Measurements from ENCODE around the gene AMER1.
"Not testable (repeated sequence)": the region's sequence is repeated elsewhere in the genome, so short reads cannot be mapped to it uniquely, and the experiment has no call there.

The AMER1 gene

GRCh38 chrX:64205441-64205734 is at the start of gene AMER1:
TSS of gene AMER1 (minus strand) at chrX:64205708. CDS start at chrX:64193286, 12,422 bp downstream.
- FAIRE-seq: no peak
- DNase-seq (ENCODE audit: insufficient read length, low spot score): no peak

GRCh38 chrX:64230123-64230970 is 24.8 kb upstream of the AMER1 start, which contains the start of gene ASB12:
TSS of gene ASB12 (minus strand) at chrX:64230607. CDS start at chrX:64225650, 4,957 bp downstream.
- DNase-seq (ENCODE audit: insufficient read length, low spot score) (no peak), FAIRE-seq (no peak)

GRCh38 chrX:64229154-64229553 is 23.6 kb upstream of the AMER1 start:
- FAIRE-seq: no peak
- DNase-seq (ENCODE audit: insufficient read length, low spot score): no peak

- DNase-seq (ENCODE audit: insufficient read length, low spot score) (no peak), FAIRE-seq (no peak)
Measured at GRCh38 chrX:64218023-64218422, 12.5 kb upstream of the AMER1 start.

GRCh38 chrX:64213989-64214388 is 8.5 kb upstream of the AMER1 start:
- not testable (repeated sequence) for FAIRE-seq; DNase-seq (ENCODE audit: insufficient read length, low spot score)

- DNase-seq (ENCODE audit: insufficient read length, low spot score) (no peak), FAIRE-seq (no peak)
Measured at GRCh38 chrX:64206556-64207162, 1.2 kb upstream of the AMER1 start.

- peak; percentile 61 for DNase-seq (ENCODE audit: insufficient read length, low spot score)
- peak; percentile 97 for FAIRE-seq
Measured at GRCh38 chrX:64205735-64206501, 410 bp upstream of the AMER1 start.

GRCh38 chrX:64204701-64205440 is 637 bp downstream of the AMER1 start:
- FAIRE-seq (no peak), DNase-seq (ENCODE audit: insufficient read length, low spot score) (peak; percentile 26)

- FAIRE-seq (no peak), DNase-seq (ENCODE audit: insufficient read length, low spot score) (no peak)
Measured at GRCh38 chrX:64204252-64204651, 1.3 kb downstream of the AMER1 start.

- DNase-seq (ENCODE audit: insufficient read length, low spot score) (no peak), FAIRE-seq (no peak)
Measured at GRCh38 chrX:64202808-64203325, 2.6 kb downstream of the AMER1 start.

GRCh38 chrX:64198036-64198435 is 7.5 kb downstream of the AMER1 start:
- DNase-seq (ENCODE audit: insufficient read length, low spot score) (no peak), FAIRE-seq (no peak)

GRCh38 chrX:64196606-64197005 is 8.9 kb downstream of the AMER1 start:
- FAIRE-seq (no peak), DNase-seq (ENCODE audit: insufficient read length, low spot score) (no peak)

- FAIRE-seq (peak; percentile 66), DNase-seq (ENCODE audit: insufficient read length, low spot score) (no peak)
Measured at GRCh38 chrX:64195862-64196261, 9.6 kb downstream of the AMER1 start.

GRCh38 chrX:64192673-64193072 is 12.8 kb downstream of the AMER1 start:
- FAIRE-seq (no peak), DNase-seq (ENCODE audit: insufficient read length, low spot score) (no peak)

GRCh38 chrX:64192040-64192439 is 13.5 kb downstream of the AMER1 start:
- DNase-seq (ENCODE audit: insufficient read length, low spot score) (no peak), FAIRE-seq (no peak)

- DNase-seq (ENCODE audit: insufficient read length, low spot score) (no peak), FAIRE-seq (no peak)
Measured at GRCh38 chrX:64191281-64192010, 14.1 kb downstream of the AMER1 start.

- DNase-seq (ENCODE audit: insufficient read length, low spot score): no peak
- FAIRE-seq: no peak
Measured at GRCh38 chrX:64190136-64190740, 15.3 kb downstream of the AMER1 start.

GRCh38 chrX:64188901-64189300 is 16.6 kb downstream of the AMER1 start:
- DNase-seq (ENCODE audit: insufficient read length, low spot score) (no peak), FAIRE-seq (no peak)

GRCh38 chrX:64187762-64188150 is 17.8 kb downstream of the AMER1 start:
- no peak for DNase-seq (ENCODE audit: insufficient read length, low spot score)
- FAIRE-seq: no peak
